HEK293T (cell line): ENCODE data around the gene TTC9C.

Experiments used
- CTCF ChIA-PET: fragments of 350-600 bp; formaldehyde crosslinking; extraction: SDS; loops from one replicate; lab custom pipeline; 2021; ENCODE audit warnings: antibody characterized with exemption, inconsistent platforms; lab: Yijun Ruan, JAX
- POLR2A ChIA-PET: fragments of 350-600 bp; formaldehyde crosslinking; extraction: SDS; loops from one replicate; lab custom pipeline; 2020; ENCODE audit warnings: antibody characterized with exemption, inconsistent platforms; lab: Yijun Ruan, JAX
- DNase-seq: peaks from one replicate; pipeline ENCODE4 v3.0.0; 2012; ENCODE audit warnings: mixed read lengths; ENCODE audit errors: extremely low spot score
- ARNT ChIP-seq: fragments of 450-650 bp; IDR thresholded peaks from 2 replicates; pipeline ENCODE4 v1.6.1; 2017; ENCODE audit warnings: mild to moderate bottlenecking
- BHLHE40 ChIP-seq: fragments of 450-650 bp; IDR thresholded peaks from 2 replicates; pipeline ENCODE4 v1.6.1; 2016; ENCODE audit warnings: mild to moderate bottlenecking, moderate library complexity, borderline replicate concordance
- CTBP1 ChIP-seq: fragments of 450-650 bp; IDR thresholded peaks from 2 replicates; pipeline ENCODE4 v1.6.1; 2016; ENCODE audit warnings: borderline replicate concordance
- ELF4 ChIP-seq: fragments of 450-650 bp; IDR thresholded peaks from 2 replicates; pipeline ENCODE4 v1.6.1; 2017; ENCODE audit warnings: antibody characterized with exemption
- FOXA1 ChIP-seq: fragments of 450-650 bp; IDR thresholded peaks from 2 replicates; pipeline ENCODE4 v1.6.1; 2016; ENCODE audit warnings: mild to moderate bottlenecking
- FOXK2 ChIP-seq: fragments of 450-650 bp; IDR thresholded peaks from 2 replicates; pipeline ENCODE4 v1.6.1; 2016; ENCODE audit warnings: mild to moderate bottlenecking
- FOXM1 ChIP-seq: fragments of 450-650 bp; IDR thresholded peaks from 2 replicates; pipeline ENCODE4 v1.6.1; 2017; ENCODE audit warnings: mild to moderate bottlenecking, borderline replicate concordance
- HDGF ChIP-seq: fragments of 450-650 bp; IDR thresholded peaks from 2 replicates; pipeline ENCODE4 v1.6.1; 2017; ENCODE audit warnings: antibody characterized with exemption, borderline replicate concordance
- L3MBTL2 ChIP-seq: fragments of 450-650 bp; conservative IDR thresholded peaks from 2 replicates; pipeline ENCODE4 v1.6.1; 2016; ENCODE audit warnings: mild to moderate bottlenecking
- LEF1 ChIP-seq: fragments of 450-650 bp; IDR thresholded peaks from 2 replicates; pipeline ENCODE4 v1.6.1; 2017; ENCODE audit warnings: mild to moderate bottlenecking, borderline replicate concordance
- NFRKB ChIP-seq: fragments of 450-650 bp; IDR thresholded peaks from 2 replicates; pipeline ENCODE4 v1.6.1; 2016; ENCODE audit warnings: mild to moderate bottlenecking, moderate library complexity
- PKNOX1 ChIP-seq: fragments of 450-650 bp; IDR thresholded peaks from 2 replicates; pipeline ENCODE4 v1.6.1; 2016
- SP1 ChIP-seq: fragments of 450-650 bp; IDR thresholded peaks from 2 replicates; pipeline ENCODE4 v1.6.1; 2017
- SUZ12 ChIP-seq: fragments of 450-650 bp; IDR thresholded peaks from 2 replicates; pipeline ENCODE4 v1.6.1; 2016; ENCODE audit warnings: mild to moderate bottlenecking
- TARDBP ChIP-seq: fragments of 450-650 bp; IDR thresholded peaks from 2 replicates; pipeline ENCODE4 v1.6.1; 2016
- ZNF384 ChIP-seq: fragments of 450-650 bp; IDR thresholded peaks from 2 replicates; pipeline ENCODE4 v1.6.1; 2016

Gene TTC9C

GRCh38 chr11:62728171-62728988 is at the start of gene TTC9C:
Gene TTC9C (plus strand): TSS chr11:62728486. CDS start chr11:62728849, 363 bp downstream.
- ChIA-PET POLR2A (interaction anchor here (0.6 to 7.7 kb wide), 22 partner anchors 20 to 229 kb away, joined by 3 to 97 read pairs (median 8); partner anchors contain the start of genes BSCL2, GNG3, INTS5 and LBHD1), CTCF (interaction anchor here (0.6 to 1.1 kb wide), 2 partner anchors 42 to 58 kb away, joined by 3 to 6 read pairs; partner anchors contain the start of gene TMEM179B)
- peak; percentile 77 for DNase-seq
- TF ChIP-seq PKNOX1 (no peak), ELF4 (peak; percentile 58; the same call in 1 of the 2 replicates), FOXK2 (no peak), SP1 (no peak), BHLHE40 (no peak)

- ChIA-PET POLR2A (interaction anchor here (0.7 to 6.0 kb wide), 11 partner anchors 9 to 218 kb away, joined by 3 to 61 read pairs (median 6); partner anchors contain the start of genes C11orf98, CSKMT, EEF1G and HNRNPUL2), CTCF (no interaction called here)
- peak; percentile 84 for DNase-seq
- TF ChIP-seq PKNOX1 (no peak), FOXK2 (no peak), TARDBP (no peak), L3MBTL2 (peak; percentile 86), ZNF384 (peak; percentile 67), HDGF (no peak), ELF4 (peak; percentile 85)
Observed at GRCh38 chr11:62678770-62679696, 49.3 kb upstream of the TTC9C start, which contains the start of gene UBXN1. Gene UBXN1 (minus strand): TSS chr11:62679073. CDS start chr11:62678923, 150 bp downstream.

- TF ChIP-seq ARNT (no peak), ZNF384 (no peak), SP1 (no peak), TARDBP (no peak), FOXK2 (no peak), ELF4 (no peak), HDGF (no peak), FOXA1 (no peak), LEF1 (no peak), NFRKB (no peak), FOXM1 (no peak), BHLHE40 (no peak), L3MBTL2 (no peak), SUZ12 (no peak), CTBP1 (no peak)
- ChIA-PET POLR2A (interaction anchor here (0.6 to 3.5 kb wide), 21 partner anchors 9 to 200 kb away, joined by 3 to 61 read pairs (median 6); partner anchors contain the start of genes C11orf98, CSKMT, GANAB and HNRNPUL2), CTCF (interaction anchor here (0.6 to 1.8 kb wide), 13 partner anchors 9 to 182 kb away, joined by 3 to 13 read pairs (median 4); partner anchors contain the start of genes LBHD1, LRRN4CL, STX5 and TAF6L)
- peak; percentile 72 for DNase-seq
Observed at GRCh38 chr11:62680825-62681240, 47.5 kb upstream of the TTC9C start.

GRCh38 chr11:62682518-62682917 is 45.8 kb upstream of the TTC9C start:
- DNase-seq, result no peak
- CTCF ChIA-PET, result no interaction called here
- POLR2A ChIA-PET, result interaction anchor here (0.7 to 3.5 kb wide), 2 partner anchors 9 to 12 kb away, joined by 3 to 61 read pairs; partner anchors contain the start of genes LBHD1 and UQCC3
- no peak for TF ChIP-seq HDGF
- TF ChIP-seq BHLHE40, result no peak
- TF ChIP-seq L3MBTL2, result no peak
- TF ChIP-seq FOXA1, result no peak
- no peak for TF ChIP-seq NFRKB
- TF ChIP-seq SUZ12, result no peak
- TF ChIP-seq LEF1, result no peak

GRCh38 chr11:62687508-62688396 is 40.5 kb upstream of the TTC9C start:
- DNase-seq, result no peak
- TF ChIP-seq BHLHE40 (no peak), LEF1 (no peak), SUZ12 (no peak), SP1 (no peak), FOXA1 (no peak), ELF4 (no peak), CTBP1 (no peak), FOXM1 (no peak), L3MBTL2 (no peak), NFRKB (no peak), ARNT (no peak), PKNOX1 (no peak)
- ChIA-PET POLR2A (interaction anchor here (1.0 to 5.0 kb wide), 3 partner anchors 16 to 77 kb away, joined by 3 to 16 read pairs (median 5); partner anchors contain the start of genes LBHD1 and UQCC3), CTCF (no interaction called here)
